OCI-LY1 (cell line): ENCODE measurements around the gene FGF14.

Experiments used
- H2AFZ ChIP-seq: fragments of 200-600 bp; sonication (generic), shearing (Covaris generic); 2 replicates; pipeline ENCODE4 v1.6.0; 2014; ENCODE audit warnings: antibody characterized with exemption, mild to moderate bottlenecking, low read length
- H3F3A ChIP-seq: fragments of 200-600 bp; sonication (generic), shearing (Covaris generic); 2 replicates; pipeline ENCODE4 v1.6.0; 2014; ENCODE audit warnings: mild to moderate bottlenecking, antibody characterized with exemption, low read length, moderate library complexity; ENCODE audit not compliant: insufficient read depth
- H3K27ac ChIP-seq: fragments of 200-600 bp; sonication (generic); 2 replicates; pipeline ENCODE4 v1.5.1; 2014; ENCODE audit warnings: low read length, mixed run types, mild to moderate bottlenecking, low read depth; ENCODE audit not compliant: poor library complexity, severe bottlenecking
- H3K27me3 ChIP-seq: fragments of 200-600 bp; sonication (generic); 2 replicates; pipeline ENCODE4 v1.6.0; 2014; ENCODE audit warnings: antibody characterized with exemption, mild to moderate bottlenecking, low read length, moderate library complexity; ENCODE audit not compliant: insufficient read depth
- H3K36me3 ChIP-seq: fragments of 200-600 bp; sonication (generic); 2 replicates; pipeline ENCODE4 v1.6.1; 2014; ENCODE audit warnings: mild to moderate bottlenecking, antibody characterized with exemption, low read length, moderate library complexity, mixed read lengths; ENCODE audit not compliant: insufficient read depth
- H3K4me1 ChIP-seq: fragments of 200-600 bp; sonication (generic); 2 replicates; pipeline ENCODE4 v1.5.1; 2014; ENCODE audit warnings: mild to moderate bottlenecking, low read length, moderate library complexity; ENCODE audit not compliant: insufficient read depth, severe bottlenecking
- H3K4me2 ChIP-seq: fragments of 200-600 bp; sonication (generic), shearing (Covaris generic); 2 replicates; pipeline ENCODE4 v1.6.1; 2014; ENCODE audit warnings: low read length
- H3K4me3 ChIP-seq: fragments of 200-600 bp; sonication (generic); 2 replicates; pipeline ENCODE4 v1.5.1; 2014; ENCODE audit warnings: low read length, low read depth, mild to moderate bottlenecking, mixed read lengths; ENCODE audit not compliant: poor library complexity, severe bottlenecking
- H3K79me2 ChIP-seq: fragments of 200-600 bp; shearing (Covaris generic); 2 replicates; pipeline ENCODE4 v1.6.1; 2016; ENCODE audit warnings: mixed run types, low read length, mixed read lengths; ENCODE audit not compliant: insufficient read depth
- H3K9ac ChIP-seq: fragments of 200-600 bp; sonication (generic), shearing (Covaris generic); 2 replicates; pipeline ENCODE4 v1.6.1; 2014; ENCODE audit warnings: mild to moderate bottlenecking, low read length, mixed read lengths
- H3K9me2 ChIP-seq: fragments of 200-600 bp; sonication (generic), shearing (Covaris generic); 2 replicates; pipeline ENCODE4 v1.6.1; 2014; ENCODE audit warnings: low read depth, mild to moderate bottlenecking, low read length, mixed read lengths
- H3K9me3 ChIP-seq: fragments of 200-600 bp; shearing (Covaris generic); 2 replicates; pipeline ENCODE4 v1.6.1; 2014; ENCODE audit warnings: low read length, mixed read lengths
- H4K20me1 ChIP-seq: fragments of 200-600 bp; sonication (generic), shearing (Covaris generic); 2 replicates; pipeline ENCODE4 v1.6.0; 2016; ENCODE audit warnings: mild to moderate bottlenecking, low read length; ENCODE audit not compliant: insufficient read depth
- EZH2 ChIP-seq: fragments of 200-600 bp; sonication (generic), shearing (Covaris generic); IDR thresholded peaks from 2 replicates; pipeline ENCODE4 v1.8.0; 2017; ENCODE audit warnings: borderline replicate concordance, mixed run types, mild to moderate bottlenecking, antibody characterized with exemption, low read length, moderate library complexity, mixed read lengths
- TF ChIP-seq, protein P1 (sequence below): fragments of 200-600 bp; sonication (generic), shearing (Covaris generic); IDR thresholded peaks from 2 replicates; pipeline ENCODE4 v1.5.1; 2017; ENCODE audit warnings: mild to moderate bottlenecking, antibody characterized with exemption, low read length, moderate library complexity, mixed read lengths

Gene FGF14

DNA sequence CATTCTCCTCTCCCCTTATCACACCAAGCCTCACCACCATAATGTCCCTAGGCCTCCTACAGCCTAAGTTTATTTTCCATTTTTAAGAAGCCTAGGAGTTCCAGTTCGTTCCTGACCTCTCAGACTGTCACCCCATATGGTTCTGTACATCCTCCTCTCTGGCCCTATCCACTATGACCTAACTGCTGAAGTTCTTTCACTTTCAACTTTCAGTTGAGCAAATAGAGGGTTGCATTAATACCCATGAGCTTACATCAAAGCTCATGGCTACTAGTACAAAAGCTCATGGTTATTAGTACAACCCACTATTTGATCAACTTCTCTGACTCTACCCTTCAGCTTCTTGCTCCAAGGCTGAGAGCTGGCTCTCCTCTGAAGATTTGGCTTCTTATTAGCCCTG lies 72.9 kb downstream of the FGF14 start:
- H3K9ac ChIP-seq, result no peak overlapping the region
- H2AFZ ChIP-seq, result no peak overlapping the region
- H3K79me2 ChIP-seq, result no peaks in the 10 kb centered on the region
- H3K9me3 ChIP-seq, result 0 out of 2 replicates have a peak, but pooled peaks cover 3% of the 10 kb centered on the region
- no peaks in the 10 kb centered on the region for H3K27me3 ChIP-seq
- TF ChIP-seq EZH2, result no peak
- TF ChIP-seq, protein P1, sequence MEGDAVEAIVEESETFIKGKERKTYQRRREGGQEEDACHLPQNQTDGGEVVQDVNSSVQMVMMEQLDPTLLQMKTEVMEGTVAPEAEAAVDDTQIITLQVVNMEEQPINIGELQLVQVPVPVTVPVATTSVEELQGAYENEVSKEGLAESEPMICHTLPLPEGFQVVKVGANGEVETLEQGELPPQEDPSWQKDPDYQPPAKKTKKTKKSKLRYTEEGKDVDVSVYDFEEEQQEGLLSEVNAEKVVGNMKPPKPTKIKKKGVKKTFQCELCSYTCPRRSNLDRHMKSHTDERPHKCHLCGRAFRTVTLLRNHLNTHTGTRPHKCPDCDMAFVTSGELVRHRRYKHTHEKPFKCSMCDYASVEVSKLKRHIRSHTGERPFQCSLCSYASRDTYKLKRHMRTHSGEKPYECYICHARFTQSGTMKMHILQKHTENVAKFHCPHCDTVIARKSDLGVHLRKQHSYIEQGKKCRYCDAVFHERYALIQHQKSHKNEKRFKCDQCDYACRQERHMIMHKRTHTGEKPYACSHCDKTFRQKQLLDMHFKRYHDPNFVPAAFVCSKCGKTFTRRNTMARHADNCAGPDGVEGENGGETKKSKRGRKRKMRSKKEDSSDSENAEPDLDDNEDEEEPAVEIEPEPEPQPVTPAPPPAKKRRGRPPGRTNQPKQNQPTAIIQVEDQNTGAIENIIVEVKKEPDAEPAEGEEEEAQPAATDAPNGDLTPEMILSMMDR, result no peak
- no peaks in the 10 kb centered on the region for H3K36me3 ChIP-seq
- H3K9me2 ChIP-seq, result no peaks in the 10 kb centered on the region
- no peaks in the 10 kb centered on the region for H4K20me1 ChIP-seq
- no peak overlapping the region for H3K27ac ChIP-seq
- no peak overlapping the region for H3K4me2 ChIP-seq
- no peaks in the 10 kb centered on the region for H3K4me1 ChIP-seq
- no peak overlapping the region for H3K4me3 ChIP-seq
- no peaks in the 10 kb centered on the region for H3F3A ChIP-seq

DNA sequence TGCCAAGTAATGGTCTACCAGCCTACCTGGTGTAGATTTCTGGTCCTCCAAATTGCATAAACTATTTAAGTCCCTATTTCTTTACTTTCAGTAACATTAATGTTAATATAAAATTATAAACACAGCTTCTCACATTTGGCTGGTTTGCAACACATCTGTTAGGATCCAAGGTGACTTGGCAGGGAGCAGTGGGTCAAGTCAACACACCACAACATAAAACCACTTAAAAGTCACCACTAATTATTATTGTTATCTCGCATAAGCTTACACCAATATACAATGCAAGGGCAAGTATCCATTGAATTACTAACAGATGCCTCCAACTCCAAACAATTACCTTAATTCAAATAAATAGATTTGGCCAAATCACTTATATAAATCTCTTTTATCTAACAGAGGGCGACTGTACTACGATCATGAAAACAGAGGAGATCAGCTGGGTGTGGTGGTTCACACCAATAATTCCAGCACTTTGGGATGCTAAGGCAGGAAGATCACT lies 74.7 kb downstream of the FGF14 start:
- Histone ChIP-seq H3K27ac (no peak overlapping the region), H3K9ac (no peak overlapping the region)

DNA sequence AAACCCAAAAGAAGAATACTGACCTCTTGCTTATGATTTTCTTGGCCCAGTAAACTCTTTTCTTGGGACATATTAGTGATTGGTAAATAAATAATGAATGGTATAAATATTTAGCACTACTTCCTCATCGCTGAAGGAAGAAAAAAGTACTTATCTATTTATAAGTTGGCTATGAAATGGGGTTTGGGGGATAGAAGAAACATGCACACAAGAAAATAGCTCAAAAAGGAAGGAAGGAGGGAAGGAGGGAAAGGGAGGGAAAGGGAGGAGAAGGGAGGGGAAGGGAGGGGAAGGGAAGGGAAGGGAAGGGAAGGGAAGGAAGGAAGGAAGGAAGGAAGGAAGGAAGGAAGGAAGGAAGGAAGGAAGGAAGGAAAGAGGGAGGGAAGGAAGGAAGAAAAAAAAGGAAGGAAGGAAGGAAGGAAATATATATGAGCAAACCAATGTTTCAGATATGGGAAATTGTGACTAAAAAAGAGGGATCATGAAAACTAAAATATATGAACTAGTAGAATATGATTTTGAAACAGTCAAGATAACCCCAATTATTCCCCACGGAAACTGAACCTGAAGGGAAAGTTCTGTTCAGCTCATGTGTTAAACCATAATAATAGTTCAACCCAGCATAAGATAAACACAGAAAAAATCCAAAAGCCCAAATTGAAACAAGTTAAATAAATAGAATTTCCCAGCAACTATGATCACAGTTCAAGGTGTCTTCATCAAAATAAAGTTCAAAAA lies 75.3 kb downstream of the FGF14 start:
- no peaks in the 10 kb centered on the region for H3K27me3 ChIP-seq
- H2AFZ ChIP-seq, result no peak overlapping the region
- H3K9me2 ChIP-seq, result no peaks in the 10 kb centered on the region
- H3K27ac ChIP-seq, result no peak overlapping the region
- no peak overlapping the region for H3K4me3 ChIP-seq
- H4K20me1 ChIP-seq, result no peaks in the 10 kb centered on the region
- 0 out of 2 replicates have a peak, but pooled peaks cover 3% of the 10 kb centered on the region for H3K9me3 ChIP-seq
- H3K79me2 ChIP-seq, result no peaks in the 10 kb centered on the region
- H3K9ac ChIP-seq, result no peak overlapping the region
- H3K4me2 ChIP-seq, result no peak overlapping the region
- H3F3A ChIP-seq, result no peaks in the 10 kb centered on the region
- H3K36me3 ChIP-seq, result no peaks in the 10 kb centered on the region
- TF ChIP-seq EZH2, result no peak
- TF ChIP-seq, protein P1, result no peak
- H3K4me1 ChIP-seq, result no peaks in the 10 kb centered on the region

More for the DNA sequence above, 74.7 kb downstream of the FGF14 start:
- H3K4me3 ChIP-seq, result no peak overlapping the region
- H3K9me3 ChIP-seq, result 0 out of 2 replicates have a peak, but pooled peaks cover 3% of the 10 kb centered on the region
- no peaks in the 10 kb centered on the region for H3F3A ChIP-seq
- no peaks in the 10 kb centered on the region for H3K36me3 ChIP-seq
- H3K4me1 ChIP-seq, result no peaks in the 10 kb centered on the region
- H3K27me3 ChIP-seq, result no peaks in the 10 kb centered on the region
- TF ChIP-seq, protein P1, result no peak
- no peak for TF ChIP-seq EZH2
- no peaks in the 10 kb centered on the region for H4K20me1 ChIP-seq
- H3K79me2 ChIP-seq, result no peaks in the 10 kb centered on the region
- H3K9me2 ChIP-seq, result no peaks in the 10 kb centered on the region
- no peak overlapping the region for H2AFZ ChIP-seq
- no peak overlapping the region for H3K4me2 ChIP-seq
